OCI-LY1 (cell line): Measurements from ENCODE around the gene SP110.

Experiments
- H2AFZ ChIP-seq: fragments of 200-600 bp; sonication (generic), shearing (Covaris generic); 2 replicates; pipeline ENCODE4 v1.6.0; 2014; ENCODE audit warnings: antibody characterized with exemption, mild to moderate bottlenecking, low read length
- H3F3A ChIP-seq: fragments of 200-600 bp; sonication (generic), shearing (Covaris generic); 2 replicates; pipeline ENCODE4 v1.6.0; 2014; ENCODE audit warnings: mild to moderate bottlenecking, antibody characterized with exemption, low read length, moderate library complexity; ENCODE audit not compliant: insufficient read depth
- H3K27ac ChIP-seq: fragments of 200-600 bp; sonication (generic); 2 replicates; pipeline ENCODE4 v1.5.1; 2014; ENCODE audit warnings: low read length, mixed run types, mild to moderate bottlenecking, low read depth; ENCODE audit not compliant: poor library complexity, severe bottlenecking
- H3K27me3 ChIP-seq: fragments of 200-600 bp; sonication (generic); 2 replicates; pipeline ENCODE4 v1.6.0; 2014; ENCODE audit warnings: antibody characterized with exemption, mild to moderate bottlenecking, low read length, moderate library complexity; ENCODE audit not compliant: insufficient read depth
- H3K36me3 ChIP-seq: fragments of 200-600 bp; sonication (generic); 2 replicates; pipeline ENCODE4 v1.6.1; 2014; ENCODE audit warnings: mild to moderate bottlenecking, antibody characterized with exemption, low read length, moderate library complexity, mixed read lengths; ENCODE audit not compliant: insufficient read depth
- H3K4me1 ChIP-seq: fragments of 200-600 bp; sonication (generic); 2 replicates; pipeline ENCODE4 v1.5.1; 2014; ENCODE audit warnings: mild to moderate bottlenecking, low read length, moderate library complexity; ENCODE audit not compliant: insufficient read depth, severe bottlenecking
- H3K4me2 ChIP-seq: fragments of 200-600 bp; sonication (generic), shearing (Covaris generic); 2 replicates; pipeline ENCODE4 v1.6.1; 2014; ENCODE audit warnings: low read length
- H3K4me3 ChIP-seq: fragments of 200-600 bp; sonication (generic); 2 replicates; pipeline ENCODE4 v1.5.1; 2014; ENCODE audit warnings: low read length, low read depth, mild to moderate bottlenecking, mixed read lengths; ENCODE audit not compliant: poor library complexity, severe bottlenecking
- H3K79me2 ChIP-seq: fragments of 200-600 bp; shearing (Covaris generic); 2 replicates; pipeline ENCODE4 v1.6.1; 2016; ENCODE audit warnings: mixed run types, low read length, mixed read lengths; ENCODE audit not compliant: insufficient read depth
- H3K9ac ChIP-seq: fragments of 200-600 bp; sonication (generic), shearing (Covaris generic); 2 replicates; pipeline ENCODE4 v1.6.1; 2014; ENCODE audit warnings: mild to moderate bottlenecking, low read length, mixed read lengths
- H3K9me2 ChIP-seq: fragments of 200-600 bp; sonication (generic), shearing (Covaris generic); 2 replicates; pipeline ENCODE4 v1.6.1; 2014; ENCODE audit warnings: low read depth, mild to moderate bottlenecking, low read length, mixed read lengths
- H3K9me3 ChIP-seq: fragments of 200-600 bp; shearing (Covaris generic); 2 replicates; pipeline ENCODE4 v1.6.1; 2014; ENCODE audit warnings: low read length, mixed read lengths
- H4K20me1 ChIP-seq: fragments of 200-600 bp; sonication (generic), shearing (Covaris generic); 2 replicates; pipeline ENCODE4 v1.6.0; 2016; ENCODE audit warnings: mild to moderate bottlenecking, low read length; ENCODE audit not compliant: insufficient read depth
- CTCF ChIP-seq: fragments of 200-600 bp; sonication (generic), shearing (Covaris generic); IDR thresholded peaks from 2 replicates; pipeline ENCODE4 v1.5.1; 2017; ENCODE audit warnings: mild to moderate bottlenecking, antibody characterized with exemption, low read length, moderate library complexity, mixed read lengths
- EZH2 ChIP-seq: fragments of 200-600 bp; sonication (generic), shearing (Covaris generic); IDR thresholded peaks from 2 replicates; pipeline ENCODE4 v1.8.0; 2017; ENCODE audit warnings: borderline replicate concordance, mixed run types, mild to moderate bottlenecking, antibody characterized with exemption, low read length, moderate library complexity, mixed read lengths

SP110 gene

GRCh38 chr2:230135130-230135525 is 84.7 kb downstream of the SP110 start:
- no peak overlapping the region for H3K9ac ChIP-seq
- peaks cover 3% of the 10 kb centered on the region; the same call in 1 of the 2 replicates for H3K9me3 ChIP-seq
- H3K9me2 ChIP-seq: no peaks in the 10 kb centered on the region
- H3K79me2 ChIP-seq: no peaks in the 10 kb centered on the region
- H3K4me2 ChIP-seq: no peak overlapping the region
- H4K20me1 ChIP-seq: no peaks in the 10 kb centered on the region
- H3K27ac ChIP-seq: no peak overlapping the region
- H3F3A ChIP-seq: no peaks in the 10 kb centered on the region
- H3K27me3 ChIP-seq: peaks cover 5% of the 10 kb centered on the region; the same call in 1 of the 2 replicates
- H3K4me1 ChIP-seq: no peaks in the 10 kb centered on the region
- H3K4me3 ChIP-seq: no peak overlapping the region
- TF ChIP-seq CTCF (no peak), EZH2 (no peak)
- H3K36me3 ChIP-seq: no peaks in the 10 kb centered on the region; the same call in 1 of the 2 replicates
- H2AFZ ChIP-seq: no peak overlapping the region

DNA sequence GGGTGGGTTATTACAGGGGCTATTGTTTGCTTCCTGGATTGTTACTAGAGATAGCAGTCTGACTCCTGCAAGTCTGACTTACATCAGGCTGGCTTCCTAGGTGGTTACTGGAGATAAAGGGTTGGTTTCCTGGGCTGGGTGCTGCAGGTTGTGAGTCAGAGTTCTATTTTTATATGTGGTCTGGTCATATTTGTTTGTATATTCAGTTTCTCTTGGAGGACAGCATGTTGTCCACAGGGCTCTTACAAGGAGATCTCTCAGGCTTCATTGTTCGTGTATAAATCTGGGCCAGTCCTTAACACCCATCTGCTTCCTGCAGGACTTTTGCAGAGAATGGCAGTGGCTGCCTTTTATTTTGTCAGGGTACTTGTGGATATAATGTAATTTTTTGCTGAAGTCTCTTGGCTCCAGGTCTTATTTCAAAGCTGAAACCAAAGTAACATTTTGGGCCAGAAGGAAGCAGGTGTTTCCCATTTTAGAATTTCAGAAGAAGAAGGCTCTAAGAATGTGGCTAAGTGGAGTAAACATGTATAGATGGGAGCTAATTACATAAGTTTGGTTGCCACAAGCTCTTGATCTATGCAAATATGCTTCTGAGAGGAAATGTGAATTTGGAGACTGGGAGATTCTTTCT is 85.2 kb downstream of the SP110 start:
- TF ChIP-seq EZH2: no peak
- TF ChIP-seq CTCF: no peak
- Histone ChIP-seq H3K4me2 (no peak overlapping the region), H3K4me3 (no peak overlapping the region), H3K79me2 (no peaks in the 10 kb centered on the region), H4K20me1 (no peaks in the 10 kb centered on the region), H3F3A (no peaks in the 10 kb centered on the region), H3K36me3 (no peaks in the 10 kb centered on the region; the same call in 1 of the 2 replicates), H3K9ac (no peak overlapping the region), H3K9me3 (peaks cover 3% of the 10 kb centered on the region; the same call in 1 of the 2 replicates), H2AFZ (no peak overlapping the region), H3K9me2 (no peaks in the 10 kb centered on the region), H3K4me1 (no peaks in the 10 kb centered on the region), H3K27ac (no peak overlapping the region), H3K27me3 (peaks cover 1% of the 10 kb centered on the region; the same call in 1 of the 2 replicates)

DNA sequence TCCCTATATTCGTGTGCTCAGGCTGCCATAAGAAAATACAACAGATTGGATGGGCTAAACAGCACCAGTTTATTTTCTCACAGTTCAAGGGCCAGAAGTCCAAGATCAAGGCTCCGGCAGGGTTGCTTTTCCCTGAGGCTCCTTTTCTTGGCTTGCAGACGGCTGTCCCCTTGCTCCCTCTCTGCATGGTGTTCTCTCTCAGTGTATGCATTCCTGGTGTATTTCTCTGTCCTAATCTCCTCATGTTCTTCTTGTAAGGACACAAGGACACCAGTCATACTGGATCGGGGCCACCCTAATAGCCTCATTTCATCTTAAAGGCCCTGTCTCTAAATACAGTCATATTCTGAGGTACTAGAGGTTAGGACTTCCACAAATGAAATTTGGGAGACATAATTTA is 88.4 kb downstream of the SP110 start:
- Histone ChIP-seq H3F3A (no peaks in the 10 kb centered on the region), H3K27me3 (no peaks in the 10 kb centered on the region; the same call in 1 of the 2 replicates), H2AFZ (no peak overlapping the region), H3K9me2 (no peaks in the 10 kb centered on the region), H3K4me2 (no peak overlapping the region), H3K9me3 (peaks cover 3% of the 10 kb centered on the region; the same call in 1 of the 2 replicates), H3K4me3 (no peak overlapping the region), H3K79me2 (no peaks in the 10 kb centered on the region), H3K36me3 (no peaks in the 10 kb centered on the region; the same call in 1 of the 2 replicates), H3K27ac (no peak overlapping the region), H3K4me1 (no peaks in the 10 kb centered on the region), H4K20me1 (no peaks in the 10 kb centered on the region), H3K9ac (no peak overlapping the region)
- TF ChIP-seq EZH2 (no peak), CTCF (no peak)
